KMS-11 (cell line): ENCODE data around the gene CAPG.
A peak's percentile ranks its signal among the peaks of the same experiment; 100 is the strongest.

Experiments used
- H2AFZ ChIP-seq: fragments of 200-600 bp; sonication (generic); 2 replicates; pipeline ENCODE4 v1.6.1; 2016; ENCODE audit warnings: antibody characterized with exemption, mixed run types, low read depth
- H3K27ac ChIP-seq: fragments of 200-600 bp; sonication (generic); 2 replicates; pipeline ENCODE4 v1.6.1; 2016; ENCODE audit warnings: mild to moderate bottlenecking, mixed run types
- H3K27me3 ChIP-seq: fragments of 200-600 bp; sonication (generic); 2 replicates; pipeline ENCODE4 v1.6.1; 2017; ENCODE audit warnings: mild to moderate bottlenecking, low read depth, mixed run types, moderate library complexity; ENCODE audit not compliant: insufficient read depth
- H3K36me3 ChIP-seq: fragments of 200-600 bp; sonication (generic); 2 replicates; pipeline ENCODE4 v1.6.1; 2017; ENCODE audit warnings: mild to moderate bottlenecking, mixed run types; ENCODE audit not compliant: insufficient read depth
- H3K4me1 ChIP-seq: fragments of 200-600 bp; sonication (generic); 2 replicates; pipeline ENCODE4 v1.6.1; 2016; ENCODE audit warnings: mild to moderate bottlenecking, low read depth, mixed run types; ENCODE audit not compliant: poor library complexity, severe bottlenecking
- H3K4me2 ChIP-seq: fragments of 200-600 bp; sonication (generic); 2 replicates; pipeline ENCODE4 v1.7.0; 2016; ENCODE audit warnings: mild to moderate bottlenecking, mixed run types
- H3K4me3 ChIP-seq: fragments of 200-600 bp; sonication (generic); IDR thresholded peaks from 2 replicates; pipeline ENCODE4 v1.6.1; 2017; ENCODE audit warnings: low read depth, low read length, mixed read lengths; ENCODE audit not compliant: insufficient read depth
- H3K79me2 ChIP-seq: fragments of 200-600 bp; sonication (generic); 2 replicates; pipeline ENCODE4 v1.6.1; 2016; ENCODE audit warnings: low read depth, mixed run types; ENCODE audit not compliant: insufficient read depth
- H3K9ac ChIP-seq: fragments of 200-600 bp; sonication (generic); 2 replicates; pipeline ENCODE4 v1.6.1; 2016; ENCODE audit warnings: mild to moderate bottlenecking, mixed run types
- H4K20me1 ChIP-seq: fragments of 200-600 bp; sonication (generic); 2 replicates; pipeline ENCODE4 v1.6.1; 2016; ENCODE audit warnings: mild to moderate bottlenecking, mixed run types; ENCODE audit not compliant: insufficient read depth
- CTCF ChIP-seq: fragments of 200-600 bp; sonication (generic); conservative IDR thresholded peaks from 2 replicates; pipeline ENCODE4 v1.6.1; 2017; ENCODE audit warnings: low read depth, mild to moderate bottlenecking, antibody characterized with exemption, low read length, moderate library complexity, mixed read lengths

The CAPG gene

GRCh38 chr2:85390941-85391669 is 19.1 kb downstream of the CAPG start:
- H3K4me2 ChIP-seq: no peak overlapping the region
- no peaks in the 10 kb centered on the region for H3K79me2 ChIP-seq
- no peaks in the 10 kb centered on the region for H3K27me3 ChIP-seq
- H2AFZ ChIP-seq: no peak overlapping the region
- H3K27ac ChIP-seq: no peak overlapping the region
- H3K4me3 ChIP-seq: no peak overlapping the region
- H3K9ac ChIP-seq: no peak overlapping the region
- peaks cover 12% of the 10 kb centered on the region for H3K4me1 ChIP-seq
- TF ChIP-seq CTCF: peak; percentile 78
- no peaks in the 10 kb centered on the region for H3K36me3 ChIP-seq
- no peaks in the 10 kb centered on the region for H4K20me1 ChIP-seq

- H3K4me3 ChIP-seq: no peak overlapping the region
- peaks cover 11% of the 10 kb centered on the region for H3K4me1 ChIP-seq
- no peak overlapping the region for H3K4me2 ChIP-seq
- no peak overlapping the region for H3K27ac ChIP-seq
- TF ChIP-seq CTCF: no peak
- H4K20me1 ChIP-seq: no peaks in the 10 kb centered on the region
- H3K36me3 ChIP-seq: no peaks in the 10 kb centered on the region
- no peak overlapping the region for H2AFZ ChIP-seq
- no peaks in the 10 kb centered on the region for H3K79me2 ChIP-seq
- no peaks in the 10 kb centered on the region for H3K27me3 ChIP-seq
- no peak overlapping the region for H3K9ac ChIP-seq
These were observed 21.2 kb downstream of the CAPG start for GRCh38 chr2:85388878-85389538.

- Histone ChIP-seq H3K9ac (no peak overlapping the region), H3K4me1 (peaks cover 6% of the 10 kb centered on the region), H3K27ac (no peak overlapping the region), H3K36me3 (no peaks in the 10 kb centered on the region), H3K27me3 (no peaks in the 10 kb centered on the region), H3K4me3 (no peak overlapping the region), H3K4me2 (no peak overlapping the region), H2AFZ (no peak overlapping the region), H4K20me1 (no peaks in the 10 kb centered on the region), H3K79me2 (no peaks in the 10 kb centered on the region)
- TF ChIP-seq CTCF: no peak
These were observed 22.4 kb downstream of the CAPG start for GRCh38 chr2:85387754-85388153.

GRCh38 chr2:85385746-85386145 is 24.4 kb downstream of the CAPG start:
- no peaks in the 10 kb centered on the region for H3K79me2 ChIP-seq
- no peak overlapping the region for H3K9ac ChIP-seq
- no peak overlapping the region for H3K4me3 ChIP-seq
- H3K36me3 ChIP-seq: no peaks in the 10 kb centered on the region
- H3K27me3 ChIP-seq: no peaks in the 10 kb centered on the region
- no peaks in the 10 kb centered on the region for H4K20me1 ChIP-seq
- H2AFZ ChIP-seq: no peak overlapping the region
- H3K4me2 ChIP-seq: no peak overlapping the region
- no peak overlapping the region for H3K27ac ChIP-seq
- no peaks in the 10 kb centered on the region for H3K4me1 ChIP-seq
- no peak for TF ChIP-seq CTCF
